ENCODE measurements around the gene KLF13. TPM values are rescaled to one million over a fixed set of nuclear protein-coding genes. Genes with fewer than 3 reads are reported as not detected.
A peak's percentile ranks its signal among the peaks of the same experiment; 100 is the strongest.

Gene KLF13
- total RNA-seq, 2 experiments from 2014 or later, result 235 to 264 TPM

GRCh38 chr15:31293655-31294054 is 33.0 kb upstream of the KLF13 start:
- Mint-ChIP-seq H3K9me3 (no peaks in the 10 kb centered on the region), H3K36me3 (ENCODE audit: low read depth) (no peaks in the 10 kb centered on the region), H3K27ac (no peak overlapping the region), H3K27me3 (peaks cover 56% of the 10 kb centered on the region), H3K4me3 (no peak overlapping the region), H3K4me1 (peaks cover 5% of the 10 kb centered on the region)
- no peak for DNase-seq
- CTCF ChIA-PET, result no interaction called here
- POLR2A ChIA-PET, result no interaction called here

GRCh38 chr15:31294067-31294466 is 32.6 kb upstream of the KLF13 start:
- DNase-seq, result no peak
- Mint-ChIP-seq H3K27ac (no peak overlapping the region), H3K4me1 (peaks cover 5% of the 10 kb centered on the region), H3K36me3 (ENCODE audit: low read depth) (no peaks in the 10 kb centered on the region), H3K27me3 (peaks cover 54% of the 10 kb centered on the region), H3K4me3 (no peak overlapping the region), H3K9me3 (no peaks in the 10 kb centered on the region)
- ChIA-PET POLR2A (no interaction called here), CTCF (interaction anchor here (0.6 kb wide), 1 partner anchor 27 kb away, joined by 4 read pairs; no protein-coding TSS in a partner anchor)

DNA sequence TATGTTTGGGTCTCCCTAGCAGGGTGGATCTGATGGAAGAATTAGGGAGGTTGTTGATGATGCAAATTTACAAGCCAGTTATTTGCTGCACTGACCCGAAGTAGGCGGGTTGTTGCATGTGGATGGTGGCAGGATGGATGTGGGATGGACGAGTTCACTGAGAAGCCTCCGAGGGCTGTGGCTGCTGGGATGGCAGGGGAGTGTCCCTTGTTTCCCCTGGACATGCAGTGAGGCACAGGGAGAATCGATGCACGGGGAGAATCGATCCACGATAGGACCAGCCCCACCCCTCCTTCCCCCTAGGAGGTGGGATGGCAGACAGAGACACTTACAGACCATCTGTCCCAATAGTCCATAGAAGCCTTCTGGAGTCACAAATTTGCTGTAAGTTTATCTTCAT is 31.0 kb upstream of the KLF13 start:
- no peak overlapping the region for H3K4me3 Mint-ChIP-seq
- DNase-seq, result peak; percentile 4
- H3K27me3 Mint-ChIP-seq, result peaks cover 49% of the 10 kb centered on the region
- no peaks in the 10 kb centered on the region for H3K36me3 Mint-ChIP-seq (ENCODE audit: low read depth)
- no peaks in the 10 kb centered on the region for H3K9me3 Mint-ChIP-seq
- ChIA-PET POLR2A (no interaction called here), CTCF (interaction anchor here (0.7 to 1.5 kb wide), 2 partner anchors 80 to 177 kb away, joined by 3 to 4 read pairs; no protein-coding TSS in a partner anchor)
- H3K27ac Mint-ChIP-seq, result no peak overlapping the region
- H3K4me1 Mint-ChIP-seq, result peaks cover 5% of the 10 kb centered on the region

DNA sequence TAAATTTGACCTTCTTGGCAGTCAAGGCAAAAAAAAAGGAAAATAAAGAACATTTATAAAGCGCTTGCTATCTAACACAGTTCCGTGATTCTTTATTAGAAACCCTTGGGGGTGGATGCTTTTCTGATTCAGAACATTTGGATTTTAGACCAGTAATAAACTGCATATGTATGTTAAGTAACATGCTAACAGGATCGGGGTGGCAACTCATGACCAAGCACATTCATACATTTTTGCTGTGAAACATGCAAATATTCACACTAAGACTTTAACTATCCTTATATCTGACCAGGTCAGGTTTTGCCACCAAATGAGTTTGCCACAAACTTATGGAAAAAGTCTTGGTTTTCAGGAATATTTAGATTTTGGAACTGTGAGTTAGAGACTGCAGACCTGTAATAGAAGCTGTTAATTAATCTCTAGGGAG is 30.4 kb upstream of the KLF13 start:
- Mint-ChIP-seq H3K4me1 (peaks cover 5% of the 10 kb centered on the region), H3K27me3 (peaks cover 44% of the 10 kb centered on the region), H3K4me3 (no peak overlapping the region), H3K36me3 (ENCODE audit: low read depth) (no peaks in the 10 kb centered on the region), H3K27ac (no peak overlapping the region), H3K9me3 (no peaks in the 10 kb centered on the region)
- DNase-seq, result peak; percentile 3
- POLR2A ChIA-PET, result no interaction called here
- CTCF ChIA-PET, result interaction anchor here (1.5 to 1.8 kb wide), 3 partner anchors 15 to 81 kb away, joined by 4 to 5 read pairs (median 4); no protein-coding TSS in a partner anchor

DNA sequence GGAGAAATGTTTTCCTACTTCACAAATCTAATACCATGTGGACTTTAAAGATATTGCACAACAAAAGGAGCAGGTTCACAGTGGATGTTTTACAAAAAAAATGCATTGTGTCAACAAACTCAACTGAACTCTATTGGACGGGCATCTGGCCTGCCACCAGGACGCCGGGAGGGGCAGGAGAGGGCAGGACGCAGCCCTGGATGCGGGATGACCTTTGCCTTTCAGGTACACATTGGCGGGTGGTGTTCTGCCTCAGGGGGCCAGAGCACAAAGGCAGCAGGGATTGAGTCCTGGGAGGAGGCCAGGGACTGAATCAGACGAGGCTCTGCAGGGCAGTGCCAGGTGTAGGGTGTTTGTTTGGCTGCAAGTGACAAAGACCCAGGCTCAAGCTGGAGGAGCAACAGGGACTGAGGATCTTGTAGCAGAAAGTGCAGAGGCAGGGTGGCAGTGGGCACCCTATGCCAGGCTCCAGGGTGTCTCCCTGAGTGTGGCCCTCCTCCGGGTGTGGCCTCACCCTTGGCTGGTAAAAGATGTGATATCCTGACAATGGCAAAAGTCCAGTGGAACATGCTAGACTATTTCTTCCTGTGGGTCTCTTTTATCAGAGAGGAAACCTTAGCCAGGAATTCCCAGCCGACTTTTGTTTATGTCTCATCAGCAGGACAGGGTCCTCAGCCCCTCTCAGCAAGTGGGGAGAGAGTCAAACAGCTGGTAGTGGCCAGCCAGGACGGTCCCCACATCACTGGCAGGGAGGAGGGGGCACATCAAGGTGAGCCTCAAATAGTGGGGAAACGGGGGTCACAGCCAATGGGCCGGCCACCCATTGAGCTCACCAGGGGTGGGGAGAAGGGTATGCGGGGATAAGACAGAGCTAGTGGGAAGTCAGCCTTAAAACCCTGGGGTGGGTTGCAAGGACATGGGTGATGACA is 29.7 kb upstream of the KLF13 start:
- Mint-ChIP-seq H3K27me3 (peaks cover 38% of the 10 kb centered on the region), H3K4me1 (peaks cover 5% of the 10 kb centered on the region), H3K27ac (peak overlapping the region; percentile 46), H3K4me3 (no peak overlapping the region), H3K36me3 (ENCODE audit: low read depth) (no peaks in the 10 kb centered on the region), H3K9me3 (no peaks in the 10 kb centered on the region)
- POLR2A ChIA-PET, result no interaction called here
- CTCF ChIA-PET, result interaction anchor here (1.5 to 1.8 kb wide), 5 partner anchors 13 to 82 kb away, joined by 3 to 5 read pairs (median 4); no protein-coding TSS in a partner anchor
- peak; percentile 3 for DNase-seq

DNA sequence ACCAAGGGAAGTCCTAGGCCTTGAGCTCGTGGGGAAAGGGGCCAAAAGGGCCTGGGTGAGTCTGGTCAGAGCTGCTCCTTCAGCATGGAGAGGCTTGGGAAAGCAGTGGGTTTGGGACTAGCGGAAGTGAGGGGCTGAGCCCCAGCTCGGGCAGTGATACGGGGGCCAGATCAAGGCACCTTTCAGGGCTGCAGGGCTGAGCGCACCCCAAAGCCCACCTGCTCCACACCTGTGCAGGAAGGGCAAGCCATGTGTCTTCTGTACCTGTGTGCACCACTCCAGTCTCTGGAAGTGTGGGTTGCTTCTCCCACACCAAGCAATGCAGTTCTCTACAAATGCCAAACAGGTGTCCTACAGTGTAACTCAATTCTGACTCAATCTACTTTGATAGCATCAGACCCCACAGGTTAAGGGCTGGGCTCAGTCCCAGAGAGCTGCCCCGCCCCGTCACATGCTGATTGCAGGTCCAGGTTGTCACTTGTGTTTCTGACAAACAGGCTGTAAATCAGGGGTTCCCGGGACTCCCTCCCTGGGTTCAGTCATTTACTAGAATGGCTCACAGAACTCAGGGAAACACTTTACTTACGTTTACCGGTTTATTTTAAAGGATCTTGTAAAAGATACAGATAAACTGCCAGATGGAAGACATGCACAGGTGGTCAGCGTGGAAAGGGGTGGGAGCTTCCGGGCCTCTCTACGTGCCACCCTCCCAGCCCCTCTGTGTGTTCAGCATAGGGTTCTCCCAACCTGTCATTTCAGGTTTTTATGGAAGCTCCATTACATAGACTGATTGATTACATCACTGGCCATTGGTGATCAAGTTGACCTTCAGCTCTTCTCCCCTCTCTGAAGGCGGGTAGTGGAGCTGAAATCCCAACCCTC is 28.8 kb upstream of the KLF13 start:
- H3K27me3 Mint-ChIP-seq, result peaks cover 29% of the 10 kb centered on the region
- no peaks in the 10 kb centered on the region for H3K36me3 Mint-ChIP-seq (ENCODE audit: low read depth)
- POLR2A ChIA-PET, result no interaction called here
- no peaks in the 10 kb centered on the region for H3K9me3 Mint-ChIP-seq
- CTCF ChIA-PET, result interaction anchor here (1.0 to 1.8 kb wide), 7 partner anchors 11 to 35 kb away, joined by 3 to 5 read pairs (median 3); no protein-coding TSS in a partner anchor
- H3K27ac Mint-ChIP-seq, result peak overlapping the region; percentile 46
- H3K4me3 Mint-ChIP-seq, result no peak overlapping the region
- H3K4me1 Mint-ChIP-seq, result peaks cover 10% of the 10 kb centered on the region
- DNase-seq, result peak; percentile 4

- ChIA-PET POLR2A (interaction anchor here (0.6 kb wide), 1 partner anchor 157 kb away, joined by 4 read pairs; no protein-coding TSS in a partner anchor), CTCF (interaction anchor here (1.0 to 1.7 kb wide), 5 partner anchors 10 to 34 kb away, joined by 3 to 5 read pairs (median 3); no protein-coding TSS in a partner anchor)
- H3K4me1 Mint-ChIP-seq, result peaks cover 19% of the 10 kb centered on the region
- H3K4me3 Mint-ChIP-seq, result no peak overlapping the region
- H3K27me3 Mint-ChIP-seq, result peaks cover 20% of the 10 kb centered on the region
- peak; percentile 1 for DNase-seq
- no peaks in the 10 kb centered on the region for H3K9me3 Mint-ChIP-seq
- H3K27ac Mint-ChIP-seq, result no peak overlapping the region
- H3K36me3 Mint-ChIP-seq (ENCODE audit: low read depth), result no peaks in the 10 kb centered on the region
Observed at GRCh38 chr15:31298707-31299172, 27.9 kb upstream of the KLF13 start.

- H3K4me1 Mint-ChIP-seq, result peaks cover 27% of the 10 kb centered on the region
- H3K4me3 Mint-ChIP-seq, result no peak overlapping the region
- H3K27ac Mint-ChIP-seq, result no peak overlapping the region
- DNase-seq, result peak; percentile 3
- H3K27me3 Mint-ChIP-seq, result peaks cover 13% of the 10 kb centered on the region
- H3K36me3 Mint-ChIP-seq (ENCODE audit: low read depth), result no peaks in the 10 kb centered on the region
- POLR2A ChIA-PET, result no interaction called here
- H3K9me3 Mint-ChIP-seq, result no peaks in the 10 kb centered on the region
- CTCF ChIA-PET, result interaction anchor here (0.8 kb wide), 1 partner anchor 188 kb away, joined by 3 read pairs; no protein-coding TSS in a partner anchor
Observed at GRCh38 chr15:31300208-31300661, 26.4 kb upstream of the KLF13 start.

DNA sequence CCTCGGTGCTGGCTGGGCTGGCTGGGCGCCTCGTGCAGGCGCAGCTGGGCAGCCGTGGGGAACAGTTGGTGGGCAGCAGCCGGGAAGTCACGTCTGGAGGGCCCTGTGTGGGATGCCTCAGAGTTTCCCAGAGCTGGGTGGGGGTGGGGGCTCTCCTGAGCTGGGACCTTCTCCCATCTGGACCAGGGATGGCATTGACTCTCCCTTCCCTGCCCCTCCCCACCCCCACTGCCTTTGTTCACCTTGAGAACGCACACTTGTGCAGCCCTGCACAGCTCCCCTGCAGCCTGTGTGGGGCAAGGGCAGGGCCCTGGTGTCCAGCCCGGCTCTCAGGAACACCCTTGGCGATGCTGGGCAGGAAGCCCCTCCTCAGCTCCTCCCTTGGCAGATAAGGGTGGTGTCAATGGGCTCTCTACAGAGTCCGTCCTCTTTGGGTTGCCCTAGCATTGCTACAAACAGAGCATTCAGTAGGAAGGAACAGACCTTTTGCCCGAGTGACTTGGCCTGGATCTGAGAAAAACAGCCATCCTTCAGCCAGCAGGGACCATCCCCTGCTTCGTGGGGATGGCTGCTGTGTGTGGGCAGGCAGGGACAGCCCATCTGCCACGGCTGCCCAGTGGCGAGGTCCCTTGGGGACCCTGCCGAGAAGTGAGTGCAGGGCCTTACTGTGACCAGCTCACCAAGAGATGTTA is 25.5 kb upstream of the KLF13 start:
- Mint-ChIP-seq H3K36me3 (ENCODE audit: low read depth) (no peaks in the 10 kb centered on the region), H3K4me1 (peaks cover 29% of the 10 kb centered on the region), H3K4me3 (no peak overlapping the region), H3K9me3 (no peaks in the 10 kb centered on the region), H3K27ac (no peak overlapping the region), H3K27me3 (peaks cover 8% of the 10 kb centered on the region)
- CTCF ChIA-PET, result no interaction called here
- peak; percentile 3 for DNase-seq
- POLR2A ChIA-PET, result no interaction called here

- Mint-ChIP-seq H3K9me3 (no peaks in the 10 kb centered on the region), H3K36me3 (ENCODE audit: low read depth) (no peaks in the 10 kb centered on the region), H3K27ac (peak overlapping the region; percentile 37), H3K27me3 (peaks cover 4% of the 10 kb centered on the region), H3K4me1 (peaks cover 29% of the 10 kb centered on the region), H3K4me3 (no peak overlapping the region)
- no peak for DNase-seq
- POLR2A ChIA-PET, result no interaction called here
- CTCF ChIA-PET, result no interaction called here
Observed at GRCh38 chr15:31301673-31301990, 25.0 kb upstream of the KLF13 start.

GRCh38 chr15:31302029-31302657 is 24.5 kb upstream of the KLF13 start:
- no peaks in the 10 kb centered on the region for H3K9me3 Mint-ChIP-seq
- ChIA-PET CTCF (no interaction called here), POLR2A (no interaction called here)
- no peak overlapping the region for H3K4me3 Mint-ChIP-seq
- DNase-seq, result peak; percentile 3
- peaks cover 32% of the 10 kb centered on the region for H3K4me1 Mint-ChIP-seq
- H3K36me3 Mint-ChIP-seq (ENCODE audit: low read depth), result no peaks in the 10 kb centered on the region
- peaks cover 1% of the 10 kb centered on the region for H3K27me3 Mint-ChIP-seq
- H3K27ac Mint-ChIP-seq, result peak overlapping the region; percentile 37
